ENCODE measurements around the gene SNPH.

The SNPH gene

DNA sequence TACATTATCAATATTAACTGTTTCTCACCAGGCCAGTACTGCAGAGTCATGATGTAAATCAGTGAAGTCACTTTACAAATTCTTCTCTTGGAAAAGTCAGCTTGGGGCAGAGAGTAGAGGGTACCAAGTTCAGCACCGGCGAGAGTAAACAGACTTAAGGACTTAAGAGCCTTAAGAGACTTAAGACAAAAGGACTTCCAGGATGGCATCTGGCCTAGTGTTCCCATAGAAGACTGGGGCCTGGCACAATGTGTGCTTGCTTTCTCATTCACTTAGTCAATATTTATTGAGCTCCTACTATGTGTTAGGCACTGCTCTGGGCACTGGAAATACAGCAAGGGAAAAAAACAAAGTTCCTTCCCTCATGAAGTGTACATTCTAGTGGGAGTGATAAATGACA lies 1.4 kb upstream of the SNPH start:
- DNase-seq (ENCODE audit: low read depth, low spot score), result no peak
- no peak overlapping the region for H3K27ac ChIP-seq

DNA sequence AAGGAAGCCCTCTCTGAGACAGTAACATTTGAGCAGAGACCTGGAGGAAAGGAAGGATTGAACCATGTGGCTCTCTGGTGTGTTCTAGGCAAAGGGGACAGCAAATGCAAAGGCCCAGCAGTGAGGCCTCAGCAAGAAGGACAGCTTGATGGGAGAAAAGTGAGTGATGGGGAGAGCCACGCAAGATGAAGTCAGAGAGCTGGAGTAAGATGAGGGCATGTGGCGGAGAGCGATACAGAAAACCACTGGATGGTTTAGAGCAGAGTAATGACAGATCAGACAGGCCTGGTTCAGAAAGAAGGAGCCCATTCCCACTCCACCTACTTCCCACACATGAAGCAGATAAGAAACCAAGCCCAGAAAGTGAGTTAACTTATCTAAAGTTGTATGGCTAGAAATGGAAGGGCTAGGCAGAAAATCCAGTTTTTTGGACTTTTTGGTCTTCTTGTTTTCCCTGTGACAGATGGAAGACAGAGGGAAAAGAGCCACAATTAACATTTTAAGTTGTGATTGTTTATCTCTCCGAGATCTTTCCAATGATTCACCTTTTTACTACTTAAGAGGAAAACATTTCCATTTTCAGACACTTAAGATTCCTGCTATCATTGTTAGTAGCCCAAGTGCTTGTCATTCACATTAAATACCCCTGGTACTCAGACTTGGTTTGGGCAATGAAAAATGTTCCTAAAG lies 723 bp upstream of the SNPH start:
- DNase-seq (ENCODE audit: low read depth, low spot score), result no peak
- no peak overlapping the region for H3K27ac ChIP-seq

- no peak overlapping the region for H3K27ac ChIP-seq
- no peak for DNase-seq (ENCODE audit: low read depth, low spot score)
Measured at GRCh38 chr20:1265916-1266166, 253 bp upstream of the SNPH start.

- H3K27ac ChIP-seq, result no peak overlapping the region
- DNase-seq (ENCODE audit: low read depth, low spot score), result no peak
Measured at GRCh38 chr20:1267161-1267560, 1.1 kb downstream of the SNPH start.

- DNase-seq (ENCODE audit: low read depth, low spot score), result no peak
- H3K27ac ChIP-seq, result no peak overlapping the region
Measured at GRCh38 chr20:1267809-1268374, 1.8 kb downstream of the SNPH start.

- H3K27ac ChIP-seq, result no peak overlapping the region
- DNase-seq (ENCODE audit: low read depth, low spot score), result no peak
Measured at GRCh38 chr20:1269235-1269634, 3.1 kb downstream of the SNPH start.

DNA sequence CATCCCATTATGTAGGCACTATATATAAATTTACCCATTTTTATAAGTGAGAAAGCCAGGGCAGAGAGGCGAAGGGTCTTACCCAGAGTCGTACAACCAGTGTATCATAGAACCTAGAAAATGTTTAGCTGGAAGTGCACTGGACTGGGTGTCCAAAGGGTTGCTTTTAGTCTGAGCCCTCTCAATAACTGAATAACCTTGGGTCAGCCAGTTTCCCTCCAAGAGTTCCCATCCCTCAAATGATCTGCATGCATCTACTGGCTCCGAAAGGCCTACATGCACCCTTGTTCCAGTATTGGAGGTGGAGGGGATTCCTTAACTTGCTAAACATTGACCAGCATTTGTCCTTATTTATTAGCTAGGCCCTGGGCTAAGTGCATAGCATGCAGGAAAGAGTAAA lies 3.8 kb downstream of the SNPH start:
- no peak overlapping the region for H3K27ac ChIP-seq
- DNase-seq (ENCODE audit: low read depth, low spot score), result no peak

GRCh38 chr20:1272368-1273100 lies 6.4 kb downstream of the SNPH start:
- no peak for DNase-seq (ENCODE audit: low read depth, low spot score)
- H3K27ac ChIP-seq, result no peak overlapping the region

- DNase-seq (ENCODE audit: low read depth, low spot score), result no peak
Measured at GRCh38 chr20:1273366-1273765, 7.3 kb downstream of the SNPH start.

DNA sequence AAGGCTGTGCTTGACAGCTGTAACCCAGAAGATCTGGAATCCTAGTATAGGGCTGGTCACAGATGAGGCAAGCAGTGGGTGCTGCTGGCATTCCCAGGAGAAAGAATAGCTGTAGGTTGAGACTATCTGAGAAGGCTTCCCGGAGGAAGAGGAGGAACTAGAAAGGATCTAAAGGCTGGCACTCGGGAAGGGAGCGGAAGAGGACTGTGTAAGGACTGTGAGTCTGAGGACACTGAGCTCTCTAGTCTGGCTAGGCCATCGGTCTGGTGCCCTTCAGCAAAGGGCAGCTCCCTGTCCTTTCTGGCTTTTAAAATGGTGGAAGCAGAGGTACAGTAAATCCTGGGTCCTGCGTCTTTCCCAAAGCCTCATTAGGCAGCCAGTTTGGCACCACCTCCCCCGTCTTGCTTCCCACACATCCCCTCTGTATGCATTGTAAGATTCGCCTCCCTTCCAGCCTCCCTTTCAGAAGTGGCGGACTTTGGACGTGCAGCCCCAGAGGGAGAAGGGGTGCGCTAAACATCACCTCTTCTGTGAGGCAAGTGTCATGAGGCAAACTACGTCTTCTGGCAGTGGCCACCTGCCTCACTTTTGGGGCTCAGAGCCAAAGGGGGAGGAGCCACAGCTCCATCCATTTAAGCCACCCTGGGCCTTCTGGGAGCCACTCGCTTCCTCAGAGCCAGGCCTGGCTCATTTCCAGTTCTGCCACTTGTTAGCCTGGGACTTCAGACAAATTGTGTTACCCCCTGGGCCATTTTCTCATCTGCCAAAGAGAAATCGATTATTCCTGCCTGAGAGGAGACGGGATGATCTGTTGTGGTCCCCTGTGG lies 8.6 kb downstream of the SNPH start:
- no peak for DNase-seq (ENCODE audit: low read depth, low spot score)
- no peak overlapping the region for H3K27ac ChIP-seq

More at GRCh38 chr20:1273366-1273765, 7.3 kb downstream of the SNPH start:
- H3K27ac ChIP-seq, result no peak overlapping the region

GRCh38 chr20:1275919-1276318 lies 9.8 kb downstream of the SNPH start:
- H3K27ac ChIP-seq, result no peak overlapping the region
- DNase-seq (ENCODE audit: low read depth, low spot score), result no peak

DNA sequence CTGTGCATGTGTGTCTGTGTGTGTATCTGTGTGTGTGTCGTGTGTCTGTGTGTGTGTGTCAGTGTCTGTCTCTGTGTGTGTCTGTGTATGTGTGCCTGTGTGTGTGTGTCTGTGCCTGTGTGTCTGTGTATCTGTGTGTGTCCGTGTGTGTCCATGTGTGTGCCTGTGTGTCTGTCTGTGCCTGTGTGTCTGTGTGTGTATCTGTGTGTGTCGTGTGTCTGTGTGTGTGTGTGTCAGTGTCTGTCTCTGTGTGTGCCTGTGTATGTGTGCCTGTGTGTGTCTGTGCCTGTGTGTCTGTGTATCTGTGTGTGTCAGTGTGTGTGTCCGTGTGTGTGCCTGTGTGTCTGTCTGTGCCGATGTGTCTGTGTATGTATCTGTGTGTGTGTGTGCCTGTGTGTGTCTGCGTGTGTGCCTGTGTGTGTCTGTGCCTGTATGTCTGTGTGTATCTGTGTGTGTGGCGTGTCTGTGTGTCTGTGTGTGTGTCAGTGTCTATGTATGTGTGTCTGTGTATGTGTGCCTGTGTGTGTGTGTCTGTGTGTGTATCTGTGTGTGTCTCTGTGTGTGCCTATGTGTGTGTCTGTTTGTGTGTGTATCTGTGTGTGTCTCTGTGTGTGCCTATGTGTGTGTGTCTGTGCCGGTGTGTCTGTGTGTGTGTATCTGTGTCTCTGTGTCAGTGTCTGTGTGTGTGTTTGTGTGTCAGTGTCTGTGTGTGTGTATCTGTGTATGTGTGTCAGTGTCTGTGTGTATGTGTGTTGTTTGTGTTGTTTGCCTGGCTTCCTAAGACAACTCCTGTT lies 11.6 kb downstream of the SNPH start:
- DNase-seq (ENCODE audit: low read depth, low spot score), result no peak
- no peak overlapping the region for H3K27ac ChIP-seq

DNA sequence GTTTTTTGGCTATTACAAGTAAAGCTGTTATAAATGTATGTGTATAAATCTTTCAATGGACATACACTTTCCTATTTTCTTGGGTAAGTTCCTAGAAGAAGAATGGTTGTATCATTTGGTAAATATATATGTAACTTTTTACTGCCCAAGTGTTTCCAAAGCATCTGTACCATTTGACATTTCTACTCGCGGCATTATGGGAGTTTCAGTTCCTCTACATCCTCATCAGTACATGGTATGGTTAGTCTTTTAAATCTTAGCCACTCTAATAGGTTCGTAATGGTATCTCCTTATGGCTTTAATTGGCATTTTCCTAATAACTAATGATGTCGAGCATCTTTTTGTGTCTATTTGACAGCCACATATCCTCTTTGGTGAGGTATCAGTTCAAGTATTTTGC lies 12.9 kb downstream of the SNPH start:
- H3K27ac ChIP-seq, result no peak overlapping the region
- no peak for DNase-seq (ENCODE audit: low read depth, low spot score)

DNA sequence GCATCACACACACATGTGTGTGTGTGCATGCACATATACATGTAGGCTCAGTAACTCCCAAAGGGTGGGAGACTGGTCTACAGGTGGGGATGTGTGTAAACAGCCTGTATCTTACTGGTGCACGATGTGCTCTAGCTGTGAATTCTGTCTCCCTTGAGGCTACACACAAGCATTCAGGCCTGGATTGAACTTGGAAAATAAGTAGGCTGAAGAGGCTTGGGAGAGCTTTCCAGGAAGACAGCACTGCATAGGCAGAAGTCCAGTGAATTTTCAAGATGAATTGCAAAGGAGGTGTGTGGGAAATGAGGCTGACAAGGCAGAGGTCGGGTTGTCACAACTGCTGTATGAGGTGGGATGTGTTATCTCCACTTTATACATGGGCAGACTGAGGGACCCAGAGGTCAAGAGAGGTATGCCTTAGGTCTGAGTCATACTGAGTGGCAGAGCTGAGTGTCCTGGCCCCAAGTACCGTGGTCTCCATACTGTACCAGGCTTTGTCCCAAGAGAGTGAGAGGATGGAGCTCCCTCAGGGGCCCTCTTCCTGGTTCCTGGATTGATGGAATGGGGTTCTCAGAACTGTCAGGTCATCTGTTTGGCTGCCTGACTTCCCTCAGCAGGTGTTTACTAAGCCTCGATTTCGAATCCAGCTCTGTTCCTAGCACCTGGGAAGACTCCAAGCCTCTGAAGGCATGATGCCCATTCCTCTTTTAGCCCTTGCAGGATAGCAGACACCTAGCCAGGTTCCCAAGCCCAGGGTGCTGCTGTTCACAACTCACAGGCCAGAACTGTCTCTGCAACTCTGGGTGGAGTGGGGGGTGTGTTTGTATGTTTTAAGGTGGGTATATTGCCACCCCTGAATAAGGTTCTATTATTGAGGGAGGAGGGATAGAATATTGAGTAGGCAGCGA lies 14.4 kb downstream of the SNPH start:
- H3K27ac ChIP-seq, result no peak overlapping the region
- no peak for DNase-seq (ENCODE audit: low read depth, low spot score)

DNA sequence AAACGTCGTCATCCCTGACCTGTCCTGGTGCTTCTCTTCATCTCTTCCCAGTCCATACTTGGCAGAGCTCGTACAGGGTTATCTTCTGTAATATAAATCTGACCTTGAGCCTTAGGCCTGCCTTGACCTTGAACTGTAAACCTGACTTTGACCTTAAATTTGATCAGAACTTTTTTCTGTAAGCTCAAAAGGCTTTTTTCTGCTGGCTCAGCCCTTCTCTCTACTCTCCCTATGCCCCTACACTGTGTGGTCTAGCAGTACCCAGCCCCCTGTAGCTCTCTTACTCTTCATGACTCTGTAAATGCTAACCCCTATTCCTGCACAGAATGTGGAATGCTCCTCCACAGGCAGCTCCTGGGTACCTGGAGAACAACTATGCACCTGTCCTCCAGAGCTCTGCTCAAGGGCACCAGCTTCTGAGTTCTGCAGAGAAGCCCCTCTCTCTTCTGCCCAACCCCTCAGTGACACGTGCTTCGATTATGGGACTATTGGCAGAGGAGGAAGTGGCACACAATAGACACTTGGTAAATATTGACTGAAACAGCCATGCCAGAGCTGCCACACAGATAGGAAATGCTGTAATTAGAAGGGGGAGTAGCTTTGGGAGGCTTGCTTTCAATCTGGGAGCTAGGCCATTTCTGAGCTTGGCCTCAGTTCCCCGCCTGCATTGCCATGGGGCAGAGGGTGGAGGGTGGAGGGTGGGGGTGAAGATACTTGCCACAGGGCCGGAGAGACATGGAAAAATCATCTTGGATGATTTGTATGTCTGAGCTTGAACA lies 15.4 kb downstream of the SNPH start:
- no peak overlapping the region for H3K27ac ChIP-seq
- no peak for DNase-seq (ENCODE audit: low read depth, low spot score)

DNA sequence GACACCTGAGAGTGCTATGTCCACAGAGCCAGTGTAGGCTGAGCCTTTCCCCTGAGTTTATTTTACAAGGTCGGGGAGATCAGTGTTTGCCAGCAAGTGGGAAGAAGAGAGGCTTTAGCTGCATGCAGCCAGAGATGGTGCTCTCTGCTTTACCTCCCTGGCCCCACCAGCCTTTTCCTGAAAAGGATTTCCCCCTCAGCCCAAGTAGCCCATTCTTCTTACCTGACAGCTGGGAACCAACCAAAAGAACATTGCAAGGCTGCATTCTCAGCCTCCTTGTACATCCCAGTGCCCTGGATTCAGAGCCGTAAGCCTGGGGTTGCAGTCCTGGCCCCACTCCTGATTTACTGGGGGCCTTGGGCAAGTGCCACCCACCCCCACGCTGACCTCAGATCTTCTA lies 16.9 kb downstream of the SNPH start:
- no peak for DNase-seq (ENCODE audit: low read depth, low spot score)

GRCh38 chr20:1283522-1284510 lies 17.7 kb downstream of the SNPH start:
- no peak overlapping the region for H3K27ac ChIP-seq
- no peak for DNase-seq (ENCODE audit: low read depth, low spot score)

More for the DNA sequence above, 16.9 kb downstream of the SNPH start:
- H3K27ac ChIP-seq, result no peak overlapping the region
